Measurements from ENCODE around the gene LPXN.

DNA sequence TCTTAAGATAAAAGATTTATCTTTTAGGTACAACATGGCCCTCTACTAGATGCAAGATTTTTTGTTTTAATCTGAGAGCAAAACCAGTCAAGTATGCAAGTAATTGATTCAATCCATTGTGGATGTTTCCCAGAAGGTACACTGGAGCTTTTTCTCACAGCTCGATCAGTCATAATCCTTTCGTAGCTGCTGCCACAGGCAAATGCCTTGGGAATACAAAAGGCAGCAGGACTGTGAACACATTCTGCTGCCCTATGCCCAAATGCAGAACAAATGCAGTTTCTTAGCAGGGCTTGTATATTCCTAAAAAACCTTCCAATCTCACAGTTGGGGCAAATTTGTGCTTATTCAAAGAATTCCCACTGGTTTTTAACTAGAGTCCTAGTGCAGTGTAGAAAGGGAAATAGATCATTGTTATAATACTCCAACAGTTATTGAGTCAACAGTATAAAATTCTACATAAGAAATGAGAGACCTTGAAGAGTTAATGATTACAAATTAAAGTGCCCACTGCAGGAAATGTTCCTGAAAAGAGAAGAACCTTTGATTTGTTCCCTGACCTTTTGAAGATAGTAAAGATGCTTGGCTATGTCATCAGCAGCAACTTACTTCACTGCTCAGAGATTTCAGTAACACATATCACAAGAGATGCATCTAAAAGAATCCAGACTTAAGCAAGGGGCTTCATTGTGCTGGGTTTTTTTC lies 14.1 kb downstream of the LPXN start:
- TF ChIP-seq FOXM1 (IDR thresholded peaks at IDR 0.05; ENCODE audit: borderline replicate concordance) (no peak), ELF4 (IDR thresholded peaks at IDR 0.05) (no peak), BHLHE40 (IDR thresholded peaks at IDR 0.05; ENCODE audit: borderline replicate concordance) (no peak), FOXK2 (IDR thresholded peaks at IDR 0.05) (no peak), SP1 (IDR thresholded peaks at IDR 0.05) (no peak), CTBP1 (IDR thresholded peaks at IDR 0.05; ENCODE audit: borderline replicate concordance) (no peak), TARDBP (IDR thresholded peaks at IDR 0.05) (no peak), ZNF384 (IDR thresholded peaks at IDR 0.05) (no peak), NFRKB (IDR thresholded peaks at IDR 0.05) (no peak), SUZ12 (IDR thresholded peaks at IDR 0.05) (no peak), ARNT (IDR thresholded peaks at IDR 0.05) (no peak)
- TF ChIP-seq, protein P1, sequence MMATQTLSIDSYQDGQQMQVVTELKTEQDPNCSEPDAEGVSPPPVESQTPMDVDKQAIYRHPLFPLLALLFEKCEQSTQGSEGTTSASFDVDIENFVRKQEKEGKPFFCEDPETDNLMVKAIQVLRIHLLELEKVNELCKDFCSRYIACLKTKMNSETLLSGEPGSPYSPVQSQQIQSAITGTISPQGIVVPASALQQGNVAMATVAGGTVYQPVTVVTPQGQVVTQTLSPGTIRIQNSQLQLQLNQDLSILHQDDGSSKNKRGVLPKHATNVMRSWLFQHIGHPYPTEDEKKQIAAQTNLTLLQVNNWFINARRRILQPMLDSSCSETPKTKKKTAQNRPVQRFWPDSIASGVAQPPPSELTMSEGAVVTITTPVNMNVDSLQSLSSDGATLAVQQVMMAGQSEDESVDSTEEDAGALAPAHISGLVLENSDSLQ (IDR thresholded peaks at IDR 0.05), result no peak

All from HEK293T (cell line).